Measurements from ENCODE around the gene HSPA8.

Gene HSPA8

DNA sequence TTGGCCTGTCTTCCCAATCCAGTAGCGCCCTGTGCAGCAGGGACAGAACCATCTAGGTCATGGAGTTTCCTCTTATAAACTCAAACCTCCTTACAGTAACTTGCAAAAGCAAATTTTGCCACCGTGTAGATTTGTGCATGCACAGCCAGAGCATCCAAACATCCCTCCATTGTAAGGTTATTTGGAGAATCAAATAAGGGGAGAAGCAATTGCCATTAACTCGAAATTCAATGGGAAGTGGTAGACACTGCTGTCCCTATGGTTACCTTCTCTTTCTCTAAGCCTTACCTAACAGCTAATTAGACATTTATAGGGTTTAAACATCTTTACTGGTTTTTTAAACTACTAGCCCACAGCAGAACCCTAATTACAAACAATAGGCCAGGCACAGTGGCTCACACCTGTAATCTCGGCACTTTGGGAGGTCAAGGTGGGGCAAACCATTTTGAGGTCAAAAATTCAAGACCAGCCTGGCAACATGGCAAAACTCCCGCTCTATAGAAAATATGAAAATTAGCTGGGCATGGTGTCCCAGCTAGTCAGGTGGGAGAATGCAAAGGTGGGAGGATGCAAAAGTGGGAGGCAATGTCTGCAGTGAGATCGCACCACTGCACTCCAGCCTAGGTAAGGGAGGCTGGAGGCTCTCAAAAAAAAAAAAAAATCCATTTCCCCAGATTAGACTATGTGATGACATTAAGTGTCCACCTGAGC lies 6.6 kb downstream of the HSPA8 start:
- H3K27me3 ChIP-seq, result no peaks in the 10 kb centered on the region
- peaks cover 31 to 43% (median 36%) of the 10 kb centered on the region in 10 experiments for H3K4me1 ChIP-seq
- peaks cover 72 to 84% (median 78%) of the 10 kb centered on the region in 11 experiments for H3K36me3 ChIP-seq
- peak overlapping the region in 1 of 11 experiments; percentile 12; a peak in 1 of 22 replicates for H3K9ac ChIP-seq
- peaks cover 0 to 8% (median 0%) of the 10 kb centered on the region in 11 experiments; a peak in 5 of 22 replicates for H3K9me3 ChIP-seq (replicated peaks in 1 of 11)
- H3K4me2 ChIP-seq, result peak overlapping the region in 4 of 11 experiments; percentile 80 to 95 (median 93); a peak in 3 of 22 replicates
- peak overlapping the region in 1 of 10 experiments; percentile 12; a peak in 2 of 20 replicates for H3K4me3 ChIP-seq
- no peak for TF ChIP-seq Cebpa-rat (IDR thresholded peaks at IDR 0.05)
- H4K20me1 ChIP-seq, result peaks cover 72 to 95% (median 82%) of the 10 kb centered on the region in 11 experiments
- H3K27ac ChIP-seq, result no peak overlapping the region

DNA sequence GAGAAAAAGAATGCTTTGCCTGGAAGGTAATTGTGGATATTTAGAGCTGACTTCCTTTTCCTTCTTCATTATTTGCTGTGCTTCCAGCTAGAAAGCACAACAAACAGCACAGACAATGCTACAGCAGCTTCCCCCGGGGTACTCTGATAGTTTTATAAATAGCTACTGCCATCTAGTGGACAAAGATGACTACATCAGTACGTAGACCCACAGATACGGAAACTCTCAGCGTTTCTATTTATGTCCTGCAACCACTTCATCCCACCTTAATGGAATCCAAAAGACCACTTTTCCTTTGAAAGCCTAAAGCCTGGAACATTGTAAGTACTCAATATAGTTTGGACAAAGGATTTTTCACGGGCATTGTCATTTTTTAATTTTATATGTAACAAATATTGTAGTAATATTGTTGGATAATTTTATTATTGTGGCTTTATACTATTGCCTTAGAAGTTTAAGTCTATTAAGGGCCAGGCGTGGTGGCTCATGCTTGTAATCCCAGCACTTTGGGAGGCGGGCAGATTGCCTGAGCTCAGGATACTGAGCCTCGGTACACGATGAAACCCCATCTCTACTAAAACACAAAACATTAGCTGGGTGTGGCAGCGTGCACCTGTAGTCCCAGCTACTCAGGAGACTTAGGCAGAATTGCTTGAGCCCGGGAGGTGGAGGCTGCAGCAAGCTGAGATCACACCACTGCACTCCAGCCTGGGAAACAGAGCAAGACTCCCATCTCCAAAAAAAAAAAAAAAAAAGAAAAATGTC lies 7.5 kb downstream of the HSPA8 start:
- Histone ChIP-seq H3K27me3 (no peaks in the 10 kb centered on the region), H3K27ac (no peak overlapping the region), H3K4me2 (no peak overlapping the region; a peak in 1 of 22 replicates), H3K9ac (no peak overlapping the region), H3K9me3 (replicated peaks in 1 of 11) (no peaks in the 10 kb centered on the region; a peak in 2 of 22 replicates), H4K20me1 (peaks cover 64 to 86% (median 73%) of the 10 kb centered on the region in 11 experiments), H3K4me3 (no peak overlapping the region), H3K36me3 (peaks cover 63 to 76% (median 69%) of the 10 kb centered on the region in 11 experiments), H3K4me1 (peaks cover 29 to 39% (median 34%) of the 10 kb centered on the region in 10 experiments)
- TF ChIP-seq Cebpa-rat (IDR thresholded peaks at IDR 0.05), result no peak

GRCh38 chr11:123052901-123053721 lies 8.8 kb downstream of the HSPA8 start:
- Histone ChIP-seq H3K9me3 (replicated peaks in 1 of 11) (no peaks in the 10 kb centered on the region), H3K9ac (no peak overlapping the region), H3K4me2 (no peak overlapping the region), H3K36me3 (peaks cover 50 to 62% (median 56%) of the 10 kb centered on the region in 11 experiments), H3K4me1 (peaks cover 15 to 26% (median 22%) of the 10 kb centered on the region in 10 experiments), H3K4me3 (no peak overlapping the region), H4K20me1 (peaks cover 50 to 73% (median 60%) of the 10 kb centered on the region in 11 experiments), H3K27me3 (no peaks in the 10 kb centered on the region), H3K27ac (no peak overlapping the region)
- no peak for TF ChIP-seq Cebpa-rat (IDR thresholded peaks at IDR 0.05)

GRCh38 chr11:123051634-123052033 lies 10.3 kb downstream of the HSPA8 start:
- no peaks in the 10 kb centered on the region for H3K9me3 ChIP-seq (replicated peaks in 1 of 11)

DNA sequence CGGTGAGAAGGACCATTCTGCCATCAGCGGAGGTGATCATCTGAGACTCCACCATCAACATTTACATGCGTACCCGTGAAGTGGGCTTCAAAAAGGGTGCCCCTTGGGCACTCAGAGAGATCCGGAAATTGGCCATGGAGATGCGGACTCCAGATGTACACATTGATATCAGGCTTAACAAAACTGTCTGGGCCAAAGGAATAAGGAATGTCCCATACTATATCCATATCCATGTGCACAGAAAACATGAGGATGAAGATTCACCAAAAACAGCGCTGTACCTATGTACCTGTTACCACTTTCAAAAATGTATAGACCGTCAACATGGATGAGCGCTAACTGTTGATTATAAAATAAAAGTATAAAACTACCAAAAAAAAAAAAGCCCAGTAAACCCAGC lies 10.8 kb downstream of the HSPA8 start:
- Histone ChIP-seq H4K20me1 (peaks cover 30 to 53% (median 40%) of the 10 kb centered on the region in 11 experiments), H3K4me2 (no peak overlapping the region), H3K4me1 (peaks cover 0 to 6% (median 2%) of the 10 kb centered on the region in 10 experiments; a peak in 12 of 20 replicates), H3K27me3 (no peaks in the 10 kb centered on the region), H3K9me3 (replicated peaks in 1 of 11) (no peaks in the 10 kb centered on the region), H3K27ac (no peak overlapping the region), H3K9ac (no peak overlapping the region), H3K36me3 (peaks cover 30 to 42% (median 36%) of the 10 kb centered on the region in 11 experiments), H3K4me3 (no peak overlapping the region)
- TF ChIP-seq Cebpa-rat (IDR thresholded peaks at IDR 0.05), result no peak

More at GRCh38 chr11:123051634-123052033, 10.3 kb downstream of the HSPA8 start:
- Histone ChIP-seq H3K9ac (no peak overlapping the region), H3K4me2 (no peak overlapping the region), H3K36me3 (peaks cover 35 to 47% (median 41%) of the 10 kb centered on the region in 11 experiments), H3K4me1 (peaks cover under 1 to 11% (median 7%) of the 10 kb centered on the region in 10 experiments; a peak in 17 of 20 replicates), H4K20me1 (peaks cover 35 to 58% (median 45%) of the 10 kb centered on the region in 11 experiments), H3K27ac (no peak overlapping the region), H3K27me3 (no peaks in the 10 kb centered on the region), H3K4me3 (no peak overlapping the region)
- TF ChIP-seq Cebpa-rat (IDR thresholded peaks at IDR 0.05), result 0 out of 22 replicates have a peak, but pooled peaks of 1 of the 11 experiments have one; percentile 10

DNA sequence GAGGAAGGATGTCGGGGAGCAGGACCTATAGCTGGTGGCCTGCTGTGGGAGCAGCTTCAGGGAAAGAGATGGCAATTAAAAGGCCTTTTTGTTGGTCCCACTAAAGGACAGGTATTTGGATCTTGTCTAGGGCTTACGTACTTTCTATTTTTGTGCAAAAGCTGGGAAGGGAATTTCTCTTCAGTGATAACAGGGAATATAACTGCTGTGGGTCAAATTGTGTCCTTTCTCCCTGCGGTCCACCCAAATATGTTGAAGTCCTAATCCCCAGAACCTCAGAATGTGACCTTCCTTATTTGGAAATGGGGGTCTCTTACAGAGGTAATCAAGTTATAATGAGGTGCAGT lies 14.0 kb downstream of the HSPA8 start:
- Histone ChIP-seq H3K4me2 (no peak overlapping the region), H3K9ac (no peak overlapping the region), H3K36me3 (peaks cover 0 to 12% (median 5%) of the 10 kb centered on the region in 11 experiments; a peak in 14 of 22 replicates), H3K27me3 (no peaks in the 10 kb centered on the region), H4K20me1 (peaks cover 0 to 21% (median 8%) of the 10 kb centered on the region in 11 experiments; a peak in 16 of 22 replicates), H3K4me1 (no peaks in the 10 kb centered on the region), H3K9me3 (replicated peaks in 1 of 11) (no peaks in the 10 kb centered on the region), H3K27ac (no peak overlapping the region), H3K4me3 (no peak overlapping the region)
- no peak for TF ChIP-seq Cebpa-rat (IDR thresholded peaks at IDR 0.05)

GRCh38 chr11:123047266-123047946 lies 14.5 kb downstream of the HSPA8 start:
- TF ChIP-seq Cebpa-rat (IDR thresholded peaks at IDR 0.05), result no peak
- no peak overlapping the region for H3K4me3 ChIP-seq
- H3K4me2 ChIP-seq, result no peak overlapping the region
- H3K9me3 ChIP-seq (replicated peaks in 1 of 11), result no peaks in the 10 kb centered on the region
- H3K4me1 ChIP-seq, result no peaks in the 10 kb centered on the region
- peaks cover 0 to 15% (median 3%) of the 10 kb centered on the region in 11 experiments; a peak in 13 of 22 replicates for H4K20me1 ChIP-seq
- H3K36me3 ChIP-seq, result peaks cover 0 to 7% (median 0%) of the 10 kb centered on the region in 11 experiments; a peak in 5 of 22 replicates
- H3K27me3 ChIP-seq, result no peaks in the 10 kb centered on the region
- no peak overlapping the region for H3K9ac ChIP-seq
- H3K27ac ChIP-seq, result no peak overlapping the region

All from BLaER1 treated with 17β-estradiol and CSF1 and Interleukin-3, amounts not matched to agents 10 nM and 100 nM (cell line).